RWPE2 (cell line): Measurements from ENCODE around the gene ENKD1.

Experiments
- ATAC-seq: fragments of 200-7000 bp; cut with Tn5 transposase; 3 replicates; pipeline ENCODE4 v1.9.1; 2021; ENCODE audit warnings: low read depth
- DNase-seq: peaks from one replicate; pipeline ENCODE4 v3.0.0-alpha.2; 2020; ENCODE audit warnings: low spot score
- H3K27ac ChIP-seq: fragments of 450-650 bp; 2 replicates; pipeline ENCODE4 v1.5.1; 2017; ENCODE audit warnings: mild to moderate bottlenecking; ENCODE audit not compliant: poor library complexity, severe bottlenecking
- H3K27me3 ChIP-seq: fragments of 250-450 bp; sonication (Bioruptor Pico); 2 replicates; pipeline ENCODE4 v1.5.1; 2021; ENCODE audit warnings: mild to moderate bottlenecking, moderate library complexity; ENCODE audit not compliant: insufficient read depth, poor library complexity, severe bottlenecking
- H3K36me3 ChIP-seq: fragments of 250-450 bp; sonication (Bioruptor Pico); 2 replicates; pipeline ENCODE4 v1.5.1; 2020; ENCODE audit warnings: low read depth, mild to moderate bottlenecking, moderate library complexity
- H3K4me1 ChIP-seq: fragments of 250-450 bp; sonication (Bioruptor Pico); 2 replicates; pipeline ENCODE4 v1.5.1; 2021; ENCODE audit warnings: mild to moderate bottlenecking, moderate library complexity; ENCODE audit not compliant: insufficient read depth, poor library complexity, severe bottlenecking
- H3K4me3 ChIP-seq: fragments of 250-450 bp; sonication (Bioruptor Pico); 2 replicates; pipeline ENCODE4 v1.5.1; 2021; ENCODE audit warnings: mild to moderate bottlenecking, moderate library complexity; ENCODE audit not compliant: severe bottlenecking
- H3K9me3 ChIP-seq: fragments of 250-450 bp; sonication (Bioruptor Pico); 2 replicates; pipeline ENCODE4 v1.5.1; 2021; ENCODE audit warnings: mild to moderate bottlenecking, moderate library complexity; ENCODE audit not compliant: severe bottlenecking
- CTCF ChIP-seq: fragments of 450-650 bp; IDR thresholded peaks from one replicate; pipeline ENCODE4 v1.5.1; 2017; ENCODE audit warnings: mild to moderate bottlenecking, moderate library complexity; ENCODE audit not compliant: poor library complexity, severe bottlenecking

Gene ENKD1

GRCh38 chr16:67648088-67648763, 18.3 kb downstream of the ENKD1 start:
- H3K36me3 ChIP-seq: no peaks in the 10 kb centered on the region
- H3K9me3 ChIP-seq: no peaks in the 10 kb centered on the region
- H3K27me3 ChIP-seq: peaks cover 75% of the 10 kb centered on the region
- ATAC-seq (no peak), DNase-seq (no peak)
- H3K4me1 ChIP-seq: no peaks in the 10 kb centered on the region
- H3K4me3 ChIP-seq: no peak overlapping the region
- TF ChIP-seq CTCF: no peak
- no peak overlapping the region for H3K27ac ChIP-seq

GRCh38 chr16:67647681-67648080, 18.9 kb downstream of the ENKD1 start:
- ATAC-seq: no peak
- Histone ChIP-seq H3K4me3 (no peak overlapping the region), H3K36me3 (no peaks in the 10 kb centered on the region), H3K27ac (no peak overlapping the region), H3K4me1 (no peaks in the 10 kb centered on the region), H3K9me3 (no peaks in the 10 kb centered on the region), H3K27me3 (peaks cover 73% of the 10 kb centered on the region)
- no peak for DNase-seq
- no peak for TF ChIP-seq CTCF

- no peak overlapping the region for H3K27ac ChIP-seq
- no peaks in the 10 kb centered on the region for H3K4me1 ChIP-seq
- DNase-seq (no peak), ATAC-seq (peak; percentile 66)
- no peaks in the 10 kb centered on the region for H3K36me3 ChIP-seq
- H3K9me3 ChIP-seq: no peaks in the 10 kb centered on the region
- H3K4me3 ChIP-seq: no peak overlapping the region
- no peak for TF ChIP-seq CTCF
- H3K27me3 ChIP-seq: peaks cover 69% of the 10 kb centered on the region
Measured at GRCh38 chr16:67647111-67647651, 19.4 kb downstream of the ENKD1 start.

GRCh38 chr16:67645397-67646121, 21.0 kb downstream of the ENKD1 start:
- no peak for DNase-seq

More at GRCh38 chr16:67645397-67646121, 21.0 kb downstream of the ENKD1 start:
- Histone ChIP-seq H3K27ac (no peak overlapping the region), H3K9me3 (no peaks in the 10 kb centered on the region), H3K4me3 (no peak overlapping the region), H3K36me3 (no peaks in the 10 kb centered on the region), H3K27me3 (peaks cover 53% of the 10 kb centered on the region), H3K4me1 (no peaks in the 10 kb centered on the region)
- no peak for TF ChIP-seq CTCF
- no peak for ATAC-seq
